ENCODE measurements around the gene POMT1. TPM values are rescaled to one million over a fixed set of nuclear protein-coding genes. Genes with fewer than 3 reads are reported as not detected.

Gene POMT1
- total and polyA plus RNA-seq, 2 experiments from 2014 or later = 20.2 to 32.4 TPM

DNA sequence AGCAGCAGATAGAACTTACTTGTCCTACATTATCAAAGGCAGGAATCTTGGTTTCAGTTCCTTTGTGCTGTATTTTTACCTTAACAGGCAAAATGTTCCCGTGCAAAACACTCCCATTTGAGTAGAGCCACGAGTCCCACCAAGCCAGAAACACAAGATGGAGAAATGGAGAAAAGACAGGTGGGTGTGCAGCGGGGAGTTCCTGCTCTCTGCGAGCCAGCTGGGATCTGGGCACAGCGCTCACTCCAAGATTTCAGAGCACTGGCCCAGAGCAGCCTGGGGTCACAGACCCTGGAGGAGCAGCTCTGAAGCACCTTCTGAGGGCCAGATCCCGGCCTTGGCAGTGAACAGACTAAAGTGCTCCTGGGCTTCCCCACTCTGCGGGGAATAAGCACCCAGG lies 25.5 kb downstream of the POMT1 start:
- H3K36me3 Mint-ChIP-seq (ENCODE audit: low read depth) = peaks cover 64% of the 10 kb centered on the region
- DNase-seq (ENCODE audit: low spot score) = no peak
- H3K9me3 Mint-ChIP-seq = no peaks in the 10 kb centered on the region
- no peak for ATAC-seq
- H3K4me1 Mint-ChIP-seq = peaks cover 6% of the 10 kb centered on the region; the same call in 2 of the 3 replicates
- no peak overlapping the region; the same call in 2 of the 3 replicates for H3K4me3 Mint-ChIP-seq
- H3K79me2 ChIP-seq (replicated peaks; ENCODE audit: insufficient read depth) = peaks cover 6% of the 10 kb centered on the region; the same call in 1 of the 2 replicates
- 0 out of 2 replicates have a peak, but pooled peaks cover 7% of the 10 kb centered on the region for H3F3A ChIP-seq (replicated peaks; ENCODE audit: low read depth)
- no peak overlapping the region for H2AFZ ChIP-seq
- H4K20me1 ChIP-seq (replicated peaks; ENCODE audit: insufficient read depth) = no peaks in the 10 kb centered on the region; the same call in 1 of the 2 replicates
- no peak overlapping the region for H3K4me2 ChIP-seq
- H3K36me3 ChIP-seq (ENCODE audit: insufficient read depth) = peaks cover 10% of the 10 kb centered on the region; the same call in 1 of the 2 replicates
- H3K9me2 ChIP-seq (ENCODE audit: insufficient read depth) = no peaks in the 10 kb centered on the region
- peaks cover 9% of the 10 kb centered on the region for H3K27me3 Mint-ChIP-seq (ENCODE audit: insufficient read depth, low read depth, poor library complexity)
- 0 out of 2 replicates have a peak, but pooled peaks cover 4% of the 10 kb centered on the region for H3K4me1 ChIP-seq (ENCODE audit: insufficient read depth)
- H3K27ac Mint-ChIP-seq = no peak overlapping the region
- H3K4me3 ChIP-seq = no peak overlapping the region
- no peak overlapping the region for H3K27ac ChIP-seq (ENCODE audit: low read depth)
- TF ChIP-seq JUNB (IDR thresholded peaks at IDR 0.05; ENCODE audit: unreplicated experiment) (no peak), STAT1 (IDR thresholded peaks at IDR 0.05; ENCODE audit: unreplicated experiment) (no peak), ZNF331 (CRISPR knock-in tag; IDR thresholded peaks at IDR 0.05; ENCODE audit: low read depth) (no peak), CREB1 (CRISPR knock-in tag; IDR thresholded peaks at IDR 0.05; ENCODE audit: low read depth) (no peak), POLR2AphosphoS5 (IDR thresholded peaks at IDR 0.05; ENCODE audit: low read depth) (no peak), NANOG (IDR thresholded peaks at IDR 0.05; ENCODE audit: borderline replicate concordance) (no peak), ZNF114 (CRISPR knock-in tag; IDR thresholded peaks at IDR 0.05) (no peak), EZH2phosphoT487 (IDR thresholded peaks at IDR 0.05; ENCODE audit: unreplicated experiment) (no peak), EZH2 (IDR thresholded peaks at IDR 0.05; ENCODE audit: low read depth, unreplicated experiment) (no peak)
- TF ChIP-seq, protein P1, sequence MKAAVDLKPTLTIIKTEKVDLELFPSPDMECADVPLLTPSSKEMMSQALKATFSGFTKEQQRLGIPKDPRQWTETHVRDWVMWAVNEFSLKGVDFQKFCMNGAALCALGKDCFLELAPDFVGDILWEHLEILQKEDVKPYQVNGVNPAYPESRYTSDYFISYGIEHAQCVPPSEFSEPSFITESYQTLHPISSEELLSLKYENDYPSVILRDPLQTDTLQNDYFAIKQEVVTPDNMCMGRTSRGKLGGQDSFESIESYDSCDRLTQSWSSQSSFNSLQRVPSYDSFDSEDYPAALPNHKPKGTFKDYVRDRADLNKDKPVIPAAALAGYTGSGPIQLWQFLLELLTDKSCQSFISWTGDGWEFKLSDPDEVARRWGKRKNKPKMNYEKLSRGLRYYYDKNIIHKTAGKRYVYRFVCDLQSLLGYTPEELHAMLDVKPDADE (IDR thresholded peaks at IDR 0.05) = no peak
- TF ChIP-seq, protein P2, sequence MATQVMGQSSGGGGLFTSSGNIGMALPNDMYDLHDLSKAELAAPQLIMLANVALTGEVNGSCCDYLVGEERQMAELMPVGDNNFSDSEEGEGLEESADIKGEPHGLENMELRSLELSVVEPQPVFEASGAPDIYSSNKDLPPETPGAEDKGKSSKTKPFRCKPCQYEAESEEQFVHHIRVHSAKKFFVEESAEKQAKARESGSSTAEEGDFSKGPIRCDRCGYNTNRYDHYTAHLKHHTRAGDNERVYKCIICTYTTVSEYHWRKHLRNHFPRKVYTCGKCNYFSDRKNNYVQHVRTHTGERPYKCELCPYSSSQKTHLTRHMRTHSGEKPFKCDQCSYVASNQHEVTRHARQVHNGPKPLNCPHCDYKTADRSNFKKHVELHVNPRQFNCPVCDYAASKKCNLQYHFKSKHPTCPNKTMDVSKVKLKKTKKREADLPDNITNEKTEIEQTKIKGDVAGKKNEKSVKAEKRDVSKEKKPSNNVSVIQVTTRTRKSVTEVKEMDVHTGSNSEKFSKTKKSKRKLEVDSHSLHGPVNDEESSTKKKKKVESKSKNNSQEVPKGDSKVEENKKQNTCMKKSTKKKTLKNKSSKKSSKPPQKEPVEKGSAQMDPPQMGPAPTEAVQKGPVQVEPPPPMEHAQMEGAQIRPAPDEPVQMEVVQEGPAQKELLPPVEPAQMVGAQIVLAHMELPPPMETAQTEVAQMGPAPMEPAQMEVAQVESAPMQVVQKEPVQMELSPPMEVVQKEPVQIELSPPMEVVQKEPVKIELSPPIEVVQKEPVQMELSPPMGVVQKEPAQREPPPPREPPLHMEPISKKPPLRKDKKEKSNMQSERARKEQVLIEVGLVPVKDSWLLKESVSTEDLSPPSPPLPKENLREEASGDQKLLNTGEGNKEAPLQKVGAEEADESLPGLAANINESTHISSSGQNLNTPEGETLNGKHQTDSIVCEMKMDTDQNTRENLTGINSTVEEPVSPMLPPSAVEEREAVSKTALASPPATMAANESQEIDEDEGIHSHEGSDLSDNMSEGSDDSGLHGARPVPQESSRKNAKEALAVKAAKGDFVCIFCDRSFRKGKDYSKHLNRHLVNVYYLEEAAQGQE (IDR thresholded peaks at IDR 0.05; ENCODE audit: unreplicated experiment) = no peak
- TF ChIP-seq, protein P3, sequence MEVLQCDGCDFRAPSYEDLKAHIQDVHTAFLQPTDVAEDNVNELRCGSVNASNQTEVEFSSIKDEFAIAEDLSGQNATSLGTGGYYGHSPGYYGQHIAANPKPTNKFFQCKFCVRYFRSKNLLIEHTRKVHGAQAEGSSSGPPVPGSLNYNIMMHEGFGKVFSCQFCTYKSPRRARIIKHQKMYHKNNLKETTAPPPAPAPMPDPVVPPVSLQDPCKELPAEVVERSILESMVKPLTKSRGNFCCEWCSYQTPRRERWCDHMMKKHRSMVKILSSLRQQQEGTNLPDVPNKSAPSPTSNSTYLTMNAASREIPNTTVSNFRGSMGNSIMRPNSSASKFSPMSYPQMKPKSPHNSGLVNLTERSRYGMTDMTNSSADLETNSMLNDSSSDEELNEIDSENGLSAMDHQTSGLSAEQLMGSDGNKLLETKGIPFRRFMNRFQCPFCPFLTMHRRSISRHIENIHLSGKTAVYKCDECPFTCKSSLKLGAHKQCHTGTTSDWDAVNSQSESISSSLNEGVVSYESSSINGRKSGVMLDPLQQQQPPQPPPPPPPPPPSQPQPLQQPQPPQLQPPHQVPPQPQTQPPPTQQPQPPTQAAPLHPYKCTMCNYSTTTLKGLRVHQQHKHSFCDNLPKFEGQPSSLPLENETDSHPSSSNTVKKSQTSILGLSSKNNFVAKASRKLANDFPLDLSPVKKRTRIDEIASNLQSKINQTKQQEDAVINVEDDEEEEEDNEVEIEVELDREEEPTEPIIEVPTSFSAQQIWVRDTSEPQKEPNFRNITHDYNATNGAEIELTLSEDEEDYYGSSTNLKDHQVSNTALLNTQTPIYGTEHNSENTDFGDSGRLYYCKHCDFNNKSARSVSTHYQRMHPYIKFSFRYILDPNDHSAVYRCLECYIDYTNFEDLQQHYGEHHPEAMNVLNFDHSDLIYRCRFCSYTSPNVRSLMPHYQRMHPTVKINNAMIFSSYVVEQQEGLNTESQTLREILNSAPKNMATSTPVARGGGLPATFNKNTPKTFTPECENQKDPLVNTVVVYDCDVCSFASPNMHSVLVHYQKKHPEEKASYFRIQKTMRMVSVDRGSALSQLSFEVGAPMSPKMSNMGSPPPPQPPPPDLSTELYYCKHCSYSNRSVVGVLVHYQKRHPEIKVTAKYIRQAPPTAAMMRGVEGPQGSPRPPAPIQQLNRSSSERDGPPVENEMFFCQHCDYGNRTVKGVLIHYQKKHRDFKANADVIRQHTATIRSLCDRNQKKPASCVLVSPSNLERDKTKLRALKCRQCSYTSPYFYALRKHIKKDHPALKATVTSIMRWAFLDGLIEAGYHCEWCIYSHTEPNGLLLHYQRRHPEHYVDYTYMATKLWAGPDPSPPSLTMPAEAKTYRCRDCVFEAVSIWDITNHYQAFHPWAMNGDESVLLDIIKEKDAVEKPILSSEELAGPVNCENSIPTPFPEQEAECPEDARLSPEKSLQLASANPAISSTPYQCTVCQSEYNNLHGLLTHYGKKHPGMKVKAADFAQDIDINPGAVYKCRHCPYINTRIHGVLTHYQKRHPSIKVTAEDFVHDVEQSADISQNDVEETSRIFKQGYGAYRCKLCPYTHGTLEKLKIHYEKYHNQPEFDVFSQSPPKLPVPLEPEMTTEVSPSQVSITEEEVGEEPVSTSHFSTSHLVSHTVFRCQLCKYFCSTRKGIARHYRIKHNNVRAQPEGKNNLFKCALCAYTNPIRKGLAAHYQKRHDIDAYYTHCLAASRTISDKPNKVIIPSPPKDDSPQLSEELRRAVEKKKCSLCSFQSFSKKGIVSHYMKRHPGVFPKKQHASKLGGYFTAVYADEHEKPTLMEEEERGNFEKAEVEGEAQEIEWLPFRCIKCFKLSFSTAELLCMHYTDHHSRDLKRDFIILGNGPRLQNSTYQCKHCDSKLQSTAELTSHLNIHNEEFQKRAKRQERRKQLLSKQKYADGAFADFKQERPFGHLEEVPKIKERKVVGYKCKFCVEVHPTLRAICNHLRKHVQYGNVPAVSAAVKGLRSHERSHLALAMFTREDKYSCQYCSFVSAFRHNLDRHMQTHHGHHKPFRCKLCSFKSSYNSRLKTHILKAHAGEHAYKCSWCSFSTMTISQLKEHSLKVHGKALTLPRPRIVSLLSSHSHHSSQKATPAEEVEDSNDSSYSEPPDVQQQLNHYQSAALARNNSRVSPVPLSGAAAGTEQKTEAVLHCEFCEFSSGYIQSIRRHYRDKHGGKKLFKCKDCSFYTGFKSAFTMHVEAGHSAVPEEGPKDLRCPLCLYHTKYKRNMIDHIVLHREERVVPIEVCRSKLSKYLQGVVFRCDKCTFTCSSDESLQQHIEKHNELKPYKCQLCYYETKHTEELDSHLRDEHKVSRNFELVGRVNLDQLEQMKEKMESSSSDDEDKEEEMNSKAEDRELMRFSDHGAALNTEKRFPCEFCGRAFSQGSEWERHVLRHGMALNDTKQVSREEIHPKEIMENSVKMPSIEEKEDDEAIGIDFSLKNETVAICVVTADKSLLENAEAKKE (CRISPR knock-in tag; IDR thresholded peaks at IDR 0.05) = no peak
- TF ChIP-seq, protein P4, sequence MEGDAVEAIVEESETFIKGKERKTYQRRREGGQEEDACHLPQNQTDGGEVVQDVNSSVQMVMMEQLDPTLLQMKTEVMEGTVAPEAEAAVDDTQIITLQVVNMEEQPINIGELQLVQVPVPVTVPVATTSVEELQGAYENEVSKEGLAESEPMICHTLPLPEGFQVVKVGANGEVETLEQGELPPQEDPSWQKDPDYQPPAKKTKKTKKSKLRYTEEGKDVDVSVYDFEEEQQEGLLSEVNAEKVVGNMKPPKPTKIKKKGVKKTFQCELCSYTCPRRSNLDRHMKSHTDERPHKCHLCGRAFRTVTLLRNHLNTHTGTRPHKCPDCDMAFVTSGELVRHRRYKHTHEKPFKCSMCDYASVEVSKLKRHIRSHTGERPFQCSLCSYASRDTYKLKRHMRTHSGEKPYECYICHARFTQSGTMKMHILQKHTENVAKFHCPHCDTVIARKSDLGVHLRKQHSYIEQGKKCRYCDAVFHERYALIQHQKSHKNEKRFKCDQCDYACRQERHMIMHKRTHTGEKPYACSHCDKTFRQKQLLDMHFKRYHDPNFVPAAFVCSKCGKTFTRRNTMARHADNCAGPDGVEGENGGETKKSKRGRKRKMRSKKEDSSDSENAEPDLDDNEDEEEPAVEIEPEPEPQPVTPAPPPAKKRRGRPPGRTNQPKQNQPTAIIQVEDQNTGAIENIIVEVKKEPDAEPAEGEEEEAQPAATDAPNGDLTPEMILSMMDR (conservative IDR thresholded peaks at IDR 0.05; ENCODE audit: low read depth in 2 of 2) = no peak
- no peaks in the 10 kb centered on the region for H3K27me3 ChIP-seq (ENCODE audit: insufficient read depth)

Data from GM23338 (cell line).